AG04450 (cell line): ENCODE results near the gene LAMP1. TPM values are rescaled to one million over a fixed set of nuclear protein-coding genes. Genes with fewer than 3 reads are reported as not detected.
A peak's percentile ranks its signal among the peaks of the same experiment; 100 is the strongest.

Source experiments
- CTCF ChIA-PET: fragments of 300-600, 350-600 bp; formaldehyde crosslinking; extraction: SDS; loops from one replicate; lab custom pipeline; 2022; ENCODE audit warnings: antibody characterized with exemption, inconsistent platforms; lab: Charles Lee
- POLR2A ChIA-PET: fragments of 350-600 bp; formaldehyde crosslinking; extraction: SDS; loops from one replicate; lab custom pipeline; 2021; ENCODE audit warnings: antibody characterized with exemption, inconsistent platforms; lab: Yijun Ruan, JAX
- DNase-seq: peaks from one replicate; pipeline ENCODE4 v3.0.0-alpha.2; 2011; ENCODE audit warnings: low read depth, low spot score
- H3K27ac ChIP-seq: one replicate; pipeline ENCODE4 v1.5.1; 2012; ENCODE audit warnings: low read depth, low read length, control low read depth
- H3K27me3 ChIP-seq: one replicate; pipeline ENCODE4 v1.6.0; 2012; ENCODE audit warnings: low read length; ENCODE audit not compliant: control insufficient read depth, insufficient read depth
- H3K4me3 ChIP-seq: 2 replicates; pipeline ENCODE4 v1.5.1; 2011; ENCODE audit warnings: mild to moderate bottlenecking, low read depth, low read length, control low read depth
- H3K9me3 ChIP-seq: 2 replicates; pipeline ENCODE4 v1.5.1; 2012; ENCODE audit warnings: low read length; ENCODE audit not compliant: control insufficient read depth, insufficient read depth
- polyA plus RNA-seq: library from polyadenylated mRNA; depleted of rRNA; stranded (reverse); fragments of >200 nt; gene quantifications from 2 replicates; pipeline ENCODE4 v1.2.3, GENCODE V29; 2011
- TF ChIP-seq, protein P1 (sequence below): IDR thresholded peaks from 2 replicates; pipeline ENCODE4 v1.5.1; 2011; ENCODE audit warnings: low read depth, low read length, control low read depth, inconsistent platforms

The LAMP1 gene
- polyA plus RNA-seq, 1 experiment, result 247 TPM

- Histone ChIP-seq H3K9me3 (no peaks in the 10 kb centered on the region; the same call in 1 of the 2 replicates), H3K27me3 (no peaks in the 10 kb centered on the region), H3K4me3 (no peak overlapping the region), H3K27ac (no peak overlapping the region)
- TF ChIP-seq, protein P1, sequence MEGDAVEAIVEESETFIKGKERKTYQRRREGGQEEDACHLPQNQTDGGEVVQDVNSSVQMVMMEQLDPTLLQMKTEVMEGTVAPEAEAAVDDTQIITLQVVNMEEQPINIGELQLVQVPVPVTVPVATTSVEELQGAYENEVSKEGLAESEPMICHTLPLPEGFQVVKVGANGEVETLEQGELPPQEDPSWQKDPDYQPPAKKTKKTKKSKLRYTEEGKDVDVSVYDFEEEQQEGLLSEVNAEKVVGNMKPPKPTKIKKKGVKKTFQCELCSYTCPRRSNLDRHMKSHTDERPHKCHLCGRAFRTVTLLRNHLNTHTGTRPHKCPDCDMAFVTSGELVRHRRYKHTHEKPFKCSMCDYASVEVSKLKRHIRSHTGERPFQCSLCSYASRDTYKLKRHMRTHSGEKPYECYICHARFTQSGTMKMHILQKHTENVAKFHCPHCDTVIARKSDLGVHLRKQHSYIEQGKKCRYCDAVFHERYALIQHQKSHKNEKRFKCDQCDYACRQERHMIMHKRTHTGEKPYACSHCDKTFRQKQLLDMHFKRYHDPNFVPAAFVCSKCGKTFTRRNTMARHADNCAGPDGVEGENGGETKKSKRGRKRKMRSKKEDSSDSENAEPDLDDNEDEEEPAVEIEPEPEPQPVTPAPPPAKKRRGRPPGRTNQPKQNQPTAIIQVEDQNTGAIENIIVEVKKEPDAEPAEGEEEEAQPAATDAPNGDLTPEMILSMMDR, result no peak
- DNase-seq, result no peak
- ChIA-PET CTCF (no interaction called here), POLR2A (no interaction called here)
These were observed 23.7 kb upstream of the LAMP1 start for GRCh38 chr13:113273321-113273720.

DNA sequence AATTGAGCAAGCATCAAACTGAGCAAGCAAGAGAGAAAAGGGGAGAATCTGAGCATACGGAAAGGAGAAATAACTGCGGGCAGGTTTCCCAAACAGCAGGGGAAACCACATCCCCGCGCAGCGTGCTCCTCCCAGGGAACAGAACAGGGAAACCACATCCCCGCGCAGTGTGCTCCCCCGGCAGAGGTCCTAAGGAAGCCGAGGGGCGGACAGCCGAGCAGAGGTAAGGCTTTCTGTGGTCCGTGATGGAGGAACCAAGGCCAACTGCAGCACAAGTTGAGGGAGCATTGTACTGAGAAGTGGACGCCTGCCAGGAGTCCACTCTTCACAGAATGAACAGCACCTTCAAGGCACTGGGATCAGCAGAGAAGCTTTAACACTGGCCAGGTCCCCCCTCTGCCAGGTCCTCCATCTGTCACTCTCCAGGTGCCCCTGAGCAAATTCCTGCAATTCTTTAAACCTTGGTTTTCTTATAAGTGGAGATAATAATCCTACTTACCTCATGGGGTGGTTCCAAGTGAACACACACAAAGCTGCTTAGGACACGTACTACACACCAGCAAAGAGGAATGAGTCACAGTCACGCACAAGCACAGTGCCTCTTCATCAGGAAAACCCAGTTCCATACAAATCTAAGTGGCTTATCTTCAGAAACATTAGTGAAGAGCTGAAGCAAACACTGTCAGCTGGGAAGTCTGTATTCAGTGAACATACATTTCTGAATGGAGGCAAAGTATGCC is 23.0 kb upstream of the LAMP1 start:
- CTCF ChIA-PET, result interaction anchor here (0.8 to 2.3 kb wide), 3 partner anchors 113 to 176 kb away, joined by 3 to 6 read pairs (median 4); no protein-coding TSS in a partner anchor
- Histone ChIP-seq H3K9me3 (no peaks in the 10 kb centered on the region; the same call in 1 of the 2 replicates), H3K27me3 (no peaks in the 10 kb centered on the region), H3K27ac (peak overlapping the region; percentile 31), H3K4me3 (no peak overlapping the region)
- TF ChIP-seq, protein P1, result no peak
- DNase-seq, result no peak
- POLR2A ChIA-PET, result no interaction called here

DNA sequence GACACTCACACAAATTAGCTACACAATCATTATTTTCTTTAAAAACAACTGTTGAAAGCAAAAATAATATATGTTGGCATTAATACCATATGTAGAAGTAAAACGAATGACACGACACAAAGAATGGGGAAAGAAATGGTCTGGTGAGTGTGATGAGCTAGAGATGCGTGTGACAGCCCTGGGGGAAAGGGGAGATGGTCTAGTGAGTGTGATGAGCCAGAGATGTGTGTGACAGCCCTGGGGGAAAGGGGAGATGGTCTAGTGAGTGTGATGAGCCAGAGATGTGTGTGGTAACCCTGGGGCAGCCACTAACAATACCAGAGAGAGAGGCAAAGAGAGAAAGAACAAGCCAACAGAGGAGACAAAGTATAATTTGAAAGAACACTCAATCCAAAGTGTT is 22.3 kb upstream of the LAMP1 start:
- Histone ChIP-seq H3K4me3 (no peak overlapping the region), H3K9me3 (no peaks in the 10 kb centered on the region; the same call in 1 of the 2 replicates), H3K27ac (no peak overlapping the region), H3K27me3 (no peaks in the 10 kb centered on the region)
- CTCF ChIA-PET, result interaction anchor here (0.8 to 2.3 kb wide), 3 partner anchors 112 to 175 kb away, joined by 3 to 6 read pairs (median 4); no protein-coding TSS in a partner anchor
- POLR2A ChIA-PET, result no interaction called here
- TF ChIP-seq, protein P1, result no peak
- no peak for DNase-seq

DNA sequence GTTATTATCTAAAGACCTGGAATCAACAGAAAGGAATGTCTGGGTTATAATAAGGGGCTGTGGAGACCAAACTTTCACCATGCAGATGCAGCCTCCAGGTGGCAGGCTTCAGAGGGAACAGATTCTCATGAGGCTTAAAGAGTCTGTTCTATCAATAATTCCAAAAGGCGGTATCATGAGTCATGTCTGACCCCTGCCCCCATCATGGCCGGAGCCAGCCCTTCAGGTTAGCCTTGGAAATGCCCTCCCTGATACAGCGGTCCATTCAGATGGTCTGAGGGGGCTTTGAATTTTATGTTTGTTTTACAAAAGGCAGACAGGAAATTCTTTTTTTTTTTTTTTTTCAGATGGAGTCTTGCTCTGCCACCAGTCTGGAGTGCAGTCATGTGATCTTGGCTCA is 21.7 kb upstream of the LAMP1 start:
- H3K9me3 ChIP-seq, result no peaks in the 10 kb centered on the region; the same call in 1 of the 2 replicates
- POLR2A ChIA-PET, result no interaction called here
- TF ChIP-seq, protein P1, result peak; percentile 67
- CTCF ChIA-PET, result interaction anchor here (0.7 to 2.3 kb wide), 7 partner anchors 14 to 344 kb away, joined by 3 to 7 read pairs (median 4); no protein-coding TSS in a partner anchor
- no peaks in the 10 kb centered on the region for H3K27me3 ChIP-seq
- no peak overlapping the region for H3K27ac ChIP-seq
- DNase-seq, result peak; percentile 39
- no peak overlapping the region for H3K4me3 ChIP-seq

- ChIA-PET POLR2A (no interaction called here), CTCF (interaction anchor here (0.6 kb wide), 1 partner anchor 45 kb away, joined by 4 read pairs; no protein-coding TSS in a partner anchor)
- TF ChIP-seq, protein P1, result no peak
- Histone ChIP-seq H3K4me3 (no peak overlapping the region), H3K9me3 (no peaks in the 10 kb centered on the region), H3K27me3 (peaks cover 5% of the 10 kb centered on the region), H3K27ac (no peak overlapping the region)
- DNase-seq, result no peak
These were observed 16.9 kb upstream of the LAMP1 start for GRCh38 chr13:113280126-113280525.
